GOT3 (cell line): Measurements from ENCODE around the gene GNG7.
"Not testable (repeated sequence)": the region's sequence is repeated elsewhere in the genome, so short reads cannot be mapped to it uniquely, and the experiment has no call there.

Experiments used
- DNase-seq: peaks from one replicate; lab custom pipeline; 2025; ENCODE audit warnings: mixed read lengths; lab: John Stamatoyannopoulos, UW

GNG7 gene

DNA sequence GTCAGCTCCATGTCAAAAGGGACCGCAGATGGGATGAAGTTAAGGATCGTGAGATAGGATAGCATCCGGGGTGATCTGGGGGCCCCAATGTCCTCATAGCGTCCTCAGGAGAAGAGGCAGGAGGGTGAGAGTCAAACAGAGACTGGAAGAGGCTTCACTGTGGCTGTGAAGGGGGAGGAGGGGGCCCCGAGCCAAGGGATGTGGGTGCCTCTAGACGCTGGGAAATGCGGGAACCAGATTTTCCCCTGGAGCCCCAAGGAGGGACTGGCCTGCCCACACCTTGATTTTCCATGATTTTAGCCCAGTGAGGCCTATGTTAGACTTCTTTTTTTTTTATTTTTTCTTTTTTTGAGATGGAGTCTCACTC, 61.2 kb downstream of the GNG7 start:
- DNase-seq: no peak

GRCh38 chr19:2640563-2641331, 61.7 kb downstream of the GNG7 start:
- no peak for DNase-seq

DNA sequence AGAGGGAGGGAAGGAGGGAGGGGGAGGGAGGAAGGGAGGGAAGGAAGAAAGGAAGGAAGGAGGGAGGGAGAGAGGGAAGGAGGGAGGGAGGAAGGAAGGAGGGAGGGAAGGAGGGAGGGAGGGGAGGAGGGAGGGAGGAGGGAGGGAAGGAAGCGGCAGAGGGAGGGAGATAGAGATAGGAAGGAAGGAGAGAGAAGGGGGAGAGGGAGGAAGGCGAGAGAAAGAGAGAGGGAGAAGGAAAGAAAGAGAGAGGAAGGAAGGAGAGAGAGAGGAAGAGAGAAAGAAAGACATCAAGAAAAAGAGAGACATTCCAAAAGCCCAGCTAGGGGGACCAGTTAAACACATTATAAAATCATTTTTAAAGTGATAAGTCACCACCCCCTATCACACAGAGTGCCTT, 62.5 kb downstream of the GNG7 start:
- DNase-seq: no peak

GRCh38 chr19:2638417-2638940, 64.0 kb downstream of the GNG7 start:
- no peak for DNase-seq

GRCh38 chr19:2636897-2637683, 65.4 kb downstream of the GNG7 start:
- no peak for DNase-seq

GRCh38 chr19:2636141-2636896, 66.2 kb downstream of the GNG7 start:
- no peak for DNase-seq

DNA sequence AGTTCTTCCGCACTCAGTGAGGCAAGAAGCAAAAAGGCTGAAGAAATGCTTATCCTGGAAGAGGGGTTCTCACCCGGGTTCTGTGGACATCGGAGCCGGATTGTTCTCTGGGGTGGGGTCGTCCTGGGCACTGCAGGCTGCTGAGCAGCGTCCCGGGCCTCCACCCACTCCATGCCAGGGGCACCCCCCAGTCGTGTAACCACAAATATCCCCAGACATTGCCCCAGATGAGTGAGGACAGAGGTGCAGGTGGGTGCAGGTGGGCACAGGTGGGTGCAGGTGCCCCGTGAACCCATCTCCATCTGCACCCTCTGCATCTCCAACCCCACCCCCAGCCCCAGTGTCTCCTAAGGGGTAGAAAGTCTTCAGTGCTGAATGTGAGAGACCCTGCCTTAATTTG, 67.5 kb downstream of the GNG7 start:
- no peak for DNase-seq

DNA sequence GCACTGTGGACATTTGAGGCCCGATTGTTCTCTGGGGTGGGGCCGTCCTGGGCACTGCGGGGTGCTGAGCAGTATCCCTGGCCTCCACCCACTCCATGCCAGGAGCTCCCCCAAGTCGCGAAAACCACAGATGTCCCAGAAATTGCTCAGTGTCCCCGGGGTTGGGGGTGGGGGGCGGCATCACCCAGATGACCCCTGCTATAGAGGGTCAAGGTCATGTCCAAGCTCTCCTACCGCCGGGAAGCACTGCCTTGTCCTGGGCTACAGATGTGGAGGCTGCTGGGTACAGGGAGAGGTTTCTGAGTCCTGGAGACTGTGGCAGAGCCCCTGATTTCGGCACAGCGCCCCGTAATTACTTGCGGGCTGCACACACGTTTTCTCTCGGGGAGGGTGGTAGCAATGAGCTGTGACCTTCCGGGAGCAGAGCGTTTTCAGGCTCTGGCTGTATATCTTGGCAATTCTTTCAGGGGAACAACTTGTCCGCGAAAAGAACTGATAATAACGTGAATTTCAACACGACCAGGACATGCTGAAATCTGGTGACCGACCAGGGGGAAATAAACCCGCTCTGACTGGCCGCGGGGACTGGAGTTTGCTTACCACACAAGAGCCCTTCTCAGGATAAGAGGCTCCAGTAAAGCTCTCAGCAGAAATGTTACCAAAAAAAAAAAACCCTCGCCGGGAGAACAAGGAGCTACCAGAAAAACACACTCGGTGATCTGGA, 68.1 kb downstream of the GNG7 start:
- DNase-seq: no peak

DNA sequence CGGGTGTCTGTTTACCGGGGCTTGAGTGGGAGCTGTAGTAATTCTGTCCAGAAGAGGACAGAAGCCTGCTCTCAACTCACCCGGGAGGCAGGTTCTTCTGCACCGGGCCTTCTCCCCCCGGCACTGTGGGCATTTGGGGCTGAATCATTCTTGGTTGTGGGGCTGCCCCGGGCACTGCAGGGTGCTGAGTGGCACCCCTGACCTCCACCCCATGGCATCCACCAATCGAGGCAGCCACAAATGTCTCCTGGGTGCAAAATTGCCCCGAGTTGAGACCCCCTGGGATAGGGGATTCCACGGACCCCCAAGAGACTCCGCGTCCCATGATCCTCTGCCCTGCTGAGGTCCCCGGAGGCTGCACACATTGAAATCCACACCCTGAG, 68.8 kb downstream of the GNG7 start:
- DNase-seq: no peak

DNA sequence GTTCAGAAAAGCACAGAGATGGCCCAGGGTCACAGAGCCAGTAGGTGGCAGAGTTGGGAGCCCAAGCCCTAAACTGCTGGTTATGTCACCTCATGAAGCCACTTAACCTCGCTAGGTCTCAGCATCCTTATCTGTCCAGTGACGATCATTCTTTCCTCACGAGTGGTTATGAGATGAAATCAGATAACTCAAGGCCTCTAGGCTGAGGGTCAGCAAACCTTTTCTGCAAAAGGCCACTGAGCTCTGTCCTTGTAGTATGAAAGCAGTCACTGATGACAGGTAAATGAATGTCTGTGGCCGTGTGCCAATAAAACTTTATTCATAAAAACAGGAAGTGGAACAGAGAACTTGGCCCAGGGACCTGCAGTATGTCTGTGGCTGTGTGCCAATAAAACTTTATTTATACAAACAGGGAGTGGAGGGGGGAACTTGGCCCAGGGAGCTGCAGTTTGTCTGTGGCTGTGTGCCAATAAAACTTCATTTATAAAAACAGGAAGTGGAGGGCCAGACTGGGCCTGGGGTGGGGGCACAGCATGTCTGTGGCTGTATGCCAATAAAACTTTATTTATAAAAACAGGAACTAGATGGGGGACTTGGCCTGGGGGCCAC, 71.2 kb downstream of the GNG7 start:
- no peak for DNase-seq

DNA sequence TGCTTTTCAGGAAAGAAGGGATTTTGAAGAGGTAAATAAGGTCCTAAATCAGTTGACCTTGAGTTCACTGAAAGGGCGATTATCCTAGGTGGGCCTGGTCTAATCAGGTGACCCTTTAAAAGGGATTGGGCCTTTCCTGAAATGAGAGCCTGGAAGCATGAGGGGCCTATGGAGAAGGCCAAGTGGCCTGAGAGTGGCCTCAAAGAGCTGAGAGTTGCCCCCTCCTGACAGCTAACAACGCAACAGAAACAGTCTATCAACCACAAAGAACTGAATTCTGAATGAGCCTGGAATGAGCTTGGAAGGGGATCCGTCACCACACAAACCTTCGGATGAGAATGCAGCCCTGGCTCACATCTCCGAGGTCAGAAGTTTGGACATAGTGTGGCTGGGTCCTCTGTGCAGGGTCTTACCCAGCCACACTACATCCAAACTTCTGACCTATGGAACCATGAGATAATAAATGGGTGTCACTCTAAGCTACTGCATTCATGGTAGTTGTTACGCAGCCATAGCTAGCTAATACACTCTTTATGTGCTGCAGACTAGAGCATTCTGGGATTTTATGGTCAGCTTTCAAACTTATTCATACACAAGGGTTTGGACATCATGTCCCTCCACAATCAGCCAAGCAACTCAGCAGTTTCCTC, 72.0 kb downstream of the GNG7 start:
- no peak for DNase-seq

DNA sequence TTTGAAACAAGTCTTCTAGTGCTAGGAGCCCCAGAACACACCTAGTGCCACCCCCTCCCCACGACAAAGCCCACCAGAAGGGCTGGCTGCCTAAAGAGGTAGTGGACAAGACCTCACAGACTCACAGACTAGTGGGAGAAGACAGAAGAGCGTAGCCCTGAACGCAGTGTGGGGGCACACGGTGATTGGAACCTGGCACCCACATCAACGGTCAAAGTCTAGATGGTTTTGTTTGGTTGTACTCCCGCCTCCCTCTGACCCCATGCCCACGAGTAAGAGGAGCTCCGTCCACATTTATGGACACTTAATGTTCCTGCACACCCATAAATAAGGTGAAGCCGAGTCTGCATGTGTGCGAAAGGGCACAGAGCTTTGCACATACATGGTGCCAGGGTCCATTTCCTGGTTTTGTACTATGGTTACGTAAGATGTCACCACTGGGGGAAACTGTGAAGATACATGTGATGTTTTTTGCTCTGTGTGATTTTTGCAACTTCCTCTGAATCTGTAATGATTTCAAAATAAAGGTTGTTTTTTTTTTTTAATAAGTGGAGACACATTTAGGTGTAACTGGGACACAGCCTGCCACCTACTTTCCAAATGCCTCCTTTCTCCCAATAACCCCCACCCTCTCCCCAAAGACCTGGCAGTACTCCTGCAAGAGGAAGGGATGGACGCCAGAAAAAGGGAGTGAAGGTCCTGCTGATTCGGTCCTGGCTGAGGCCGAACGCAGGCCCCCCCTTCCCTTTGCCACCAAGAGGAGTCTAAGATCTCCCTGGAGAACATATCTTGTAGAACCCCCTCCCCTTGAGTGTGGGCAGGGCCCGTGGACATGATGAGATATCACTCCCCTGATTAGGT, 72.8 kb downstream of the GNG7 start:
- DNase-seq: no peak

- DNase-seq: no peak
Measured at GRCh38 chr19:2628597-2628996, 73.9 kb downstream of the GNG7 start.

- DNase-seq: no peak
Measured at GRCh38 chr19:2627855-2628254, 74.6 kb downstream of the GNG7 start.

- peak; percentile 75 for DNase-seq
Measured at GRCh38 chr19:2627319-2627829, 75.1 kb downstream of the GNG7 start.

DNA sequence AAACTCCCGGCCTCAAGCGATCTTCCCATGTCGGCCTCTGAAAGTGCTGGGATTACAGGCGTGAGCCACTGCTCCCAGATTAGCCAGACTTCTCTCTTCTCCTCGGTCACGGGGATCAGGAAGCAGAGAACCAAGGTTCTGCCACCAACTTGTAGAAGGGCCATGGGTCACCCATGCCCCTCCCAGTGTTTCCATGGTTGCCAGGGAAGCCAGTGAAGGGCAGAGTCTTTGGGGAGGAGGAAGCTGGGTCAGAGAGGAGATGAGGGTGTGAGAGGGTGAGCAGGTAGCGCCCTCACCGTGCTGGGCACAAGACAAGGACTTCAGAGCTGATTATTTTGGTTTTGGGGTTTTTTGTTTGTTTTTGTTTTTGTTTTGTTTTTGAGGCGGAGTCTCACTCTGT, 77.1 kb downstream of the GNG7 start:
- no peak for DNase-seq

- DNase-seq: no peak
Measured at GRCh38 chr19:2624537-2625091, 77.9 kb downstream of the GNG7 start.

- DNase-seq: no peak
Measured at GRCh38 chr19:2623798-2624197, 78.7 kb downstream of the GNG7 start.

GRCh38 chr19:2622371-2622961, 80.0 kb downstream of the GNG7 start:
- not testable (repeated sequence) for DNase-seq
